Measurements from ENCODE around the gene ZBTB39.
"Not testable (repeated sequence)": the region's sequence is repeated elsewhere in the genome, so short reads cannot be mapped to it uniquely, and the experiment has no call there.

Gene ZBTB39

GRCh38 chr12:57005980-57006808 is at the start of gene ZBTB39:
ZBTB39 (minus strand) TSS chr12:57006546; CDS start chr12:57004917, 1,629 bp downstream.
- DNase-seq, result peak; percentile 73

- DNase-seq, result no peak
These were observed 49.5 kb upstream of the ZBTB39 start for GRCh38 chr12:57055824-57056223.

- not testable (repeated sequence) for DNase-seq
These were observed 47.6 kb upstream of the ZBTB39 start for GRCh38 chr12:57053901-57054300.

- DNase-seq, result not testable (repeated sequence)
These were observed 46.8 kb upstream of the ZBTB39 start for GRCh38 chr12:57053146-57053545.

- DNase-seq, result no peak
These were observed 44.7 kb upstream of the ZBTB39 start for GRCh38 chr12:57051011-57051410.

- no peak for DNase-seq
These were observed 43.5 kb upstream of the ZBTB39 start, which contains the start of gene MYO1A for GRCh38 chr12:57049890-57050289. MYO1A (minus strand) TSS chr12:57050129; CDS start chr12:57048323, 1,806 bp downstream.

DNA sequence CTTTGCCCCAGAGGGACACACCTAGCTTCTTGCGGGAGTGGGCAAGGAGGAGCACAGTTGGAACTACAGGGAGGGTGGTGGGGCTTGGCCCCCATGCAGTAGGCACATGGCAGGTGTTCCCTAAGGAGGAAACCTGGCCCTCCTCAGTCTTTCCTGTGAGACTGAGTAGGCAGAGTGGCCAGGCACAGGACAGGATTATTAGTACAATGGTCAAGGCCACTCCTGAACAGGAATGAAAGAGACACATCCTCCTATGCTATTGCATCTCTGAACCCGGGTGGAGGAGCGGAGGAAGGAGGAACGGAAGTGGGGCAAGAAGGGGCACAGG is 42.7 kb upstream of the ZBTB39 start:
- no peak for DNase-seq

DNA sequence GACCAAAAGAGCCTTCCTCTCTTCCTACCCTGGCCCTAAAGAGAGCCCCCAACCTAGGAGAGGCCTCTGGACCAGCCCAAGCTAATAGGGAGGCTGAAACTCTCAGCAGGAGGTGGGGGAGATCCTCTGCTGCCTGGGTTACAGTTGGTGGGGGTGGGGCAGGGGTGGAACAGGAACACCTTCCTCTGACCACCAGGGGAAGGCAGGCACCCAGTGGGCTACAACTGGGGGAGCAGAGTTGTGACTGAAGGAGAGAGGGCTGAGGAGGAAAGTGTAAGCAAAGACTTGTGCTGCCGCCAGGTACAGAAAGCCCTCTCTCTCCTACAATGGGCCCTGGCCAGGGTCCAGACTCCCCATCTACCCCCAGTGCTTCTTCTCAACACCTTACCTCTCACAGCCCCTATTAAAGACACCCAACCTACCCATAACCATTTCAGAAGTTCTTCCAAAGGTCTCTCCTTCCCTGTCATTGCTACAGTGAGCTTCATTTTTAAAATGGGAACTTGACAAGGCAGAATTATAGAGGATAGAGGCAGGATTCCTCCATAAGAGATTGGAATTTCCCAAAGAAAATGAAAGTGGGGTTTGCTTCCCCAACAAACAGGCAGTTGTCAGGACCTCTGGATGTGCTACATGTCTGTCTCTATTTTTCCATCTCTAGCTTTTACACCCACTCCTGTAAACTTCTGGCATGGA is 42.2 kb upstream of the ZBTB39 start:
- no peak for DNase-seq

DNA sequence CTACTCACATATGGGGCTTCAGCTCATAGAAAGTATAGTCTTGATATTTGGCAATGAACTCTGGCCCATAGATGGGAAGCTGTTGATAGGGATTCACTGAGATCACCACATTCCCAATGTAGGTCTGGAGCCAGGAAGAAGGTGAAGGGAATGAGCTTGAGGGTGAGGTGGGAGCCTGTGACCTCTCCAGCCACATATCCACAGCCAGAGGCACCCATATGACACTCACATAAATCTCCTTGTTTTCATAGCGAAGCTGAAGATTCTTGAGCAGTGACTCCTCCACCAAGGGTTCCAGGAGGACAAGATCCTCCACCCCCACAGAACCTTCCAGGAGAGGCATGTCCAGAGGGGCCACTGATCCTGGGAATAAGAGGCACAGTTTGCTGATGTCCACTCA is 41.6 kb upstream of the ZBTB39 start:
- no peak for DNase-seq

- peak; percentile 43 for DNase-seq
These were observed 40.9 kb upstream of the ZBTB39 start for GRCh38 chr12:57046947-57047890.

DNA sequence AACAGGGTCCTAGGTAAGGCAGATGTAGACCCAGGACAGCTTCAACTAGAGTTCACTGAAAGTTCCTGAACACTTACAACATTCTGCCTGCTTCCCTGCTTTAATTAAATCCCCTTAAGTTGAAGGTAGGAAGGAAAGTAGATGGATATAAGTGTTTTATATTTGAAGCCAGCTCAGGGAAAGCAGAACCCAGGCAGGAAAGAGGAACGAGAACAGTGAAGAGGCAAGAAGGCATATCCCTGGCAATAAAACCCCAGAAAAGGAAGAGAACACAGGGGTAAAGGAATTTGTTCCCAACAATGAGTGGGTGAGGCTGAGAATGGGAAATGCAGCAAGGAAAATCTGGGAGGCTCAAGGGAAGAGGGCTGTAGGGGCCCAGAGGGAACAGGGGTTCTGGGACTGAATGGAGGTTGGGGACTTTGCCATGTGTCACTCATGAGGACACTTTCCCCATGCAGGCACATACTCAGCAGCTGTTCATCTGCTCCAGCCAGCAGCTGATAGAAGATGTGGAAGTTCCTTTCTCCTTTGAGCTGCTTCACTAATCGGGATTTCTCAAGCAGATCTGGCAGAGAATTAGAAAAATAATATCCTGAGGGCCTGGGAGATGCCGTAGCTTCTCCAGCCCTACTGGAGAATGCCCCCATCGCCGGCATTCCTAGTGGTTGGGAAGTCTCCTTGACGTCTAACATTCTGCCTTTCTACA is 39.9 kb upstream of the ZBTB39 start:
- DNase-seq, result no peak

DNA sequence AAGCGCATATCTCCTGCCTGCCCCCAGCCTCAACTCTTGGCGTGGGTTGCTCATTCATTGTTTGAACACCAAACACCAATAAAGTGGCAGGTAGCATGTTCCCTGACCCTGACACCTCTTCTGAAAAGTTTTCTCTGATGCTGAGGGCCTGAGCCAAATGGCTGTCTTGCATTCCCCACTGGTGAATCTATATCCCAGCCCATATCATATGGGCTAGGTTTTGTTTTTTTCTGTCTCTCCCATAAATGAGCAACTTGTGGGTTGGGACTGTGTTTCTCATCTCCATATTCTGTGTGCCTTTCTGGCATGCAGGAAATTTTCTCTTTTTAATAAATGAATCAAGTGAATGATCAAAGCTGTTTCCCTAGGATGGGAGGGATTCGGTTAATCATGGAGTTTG is 38.5 kb upstream of the ZBTB39 start:
- DNase-seq, result no peak

- no peak for DNase-seq
These were observed 38.1 kb upstream of the ZBTB39 start for GRCh38 chr12:57044468-57044867.

GRCh38 chr12:57042695-57043094 is 36.3 kb upstream of the ZBTB39 start:
- DNase-seq, result no peak

- DNase-seq, result no peak
These were observed 34.4 kb upstream of the ZBTB39 start for GRCh38 chr12:57040750-57041149.

DNA sequence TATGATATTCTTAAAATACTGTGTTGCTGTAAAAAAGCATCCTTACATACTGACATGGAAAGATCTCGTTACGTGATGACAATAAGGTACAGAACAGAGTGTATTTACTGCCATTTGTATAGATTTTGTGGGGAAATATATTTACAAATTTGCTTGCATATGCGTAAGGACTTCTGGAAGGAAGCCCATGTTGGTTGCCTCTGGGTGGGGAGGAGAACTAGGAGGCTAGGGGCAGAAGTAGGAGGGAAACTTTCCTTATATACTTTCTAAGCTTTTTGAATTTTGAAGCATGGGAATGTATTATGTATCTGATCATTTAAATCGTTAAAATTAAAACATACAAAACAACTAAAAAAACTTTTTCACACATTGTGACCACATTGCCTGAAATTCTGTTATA is 33.9 kb upstream of the ZBTB39 start:
- DNase-seq, result no peak

- DNase-seq, result no peak
These were observed 32.9 kb upstream of the ZBTB39 start for GRCh38 chr12:57039016-57039798.

DNA sequence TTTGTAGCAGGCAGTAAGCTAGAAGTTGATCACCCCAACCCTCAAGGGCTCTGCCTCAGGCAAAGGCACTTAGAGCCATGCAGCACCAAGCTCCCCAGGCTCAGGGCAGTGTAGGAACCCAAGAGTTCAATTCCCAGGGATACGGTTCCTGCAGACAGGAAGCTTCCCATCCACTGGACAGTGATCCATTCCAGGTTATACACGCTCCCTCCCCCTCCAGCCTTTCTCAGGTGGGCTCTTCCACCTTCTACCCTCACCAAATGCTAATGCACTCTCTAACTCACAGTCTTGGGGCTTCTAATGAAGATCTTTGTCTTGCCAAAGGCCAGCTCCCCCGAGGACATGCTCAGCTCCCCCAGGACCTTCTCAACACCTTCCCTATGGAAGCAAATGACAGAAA is 30.9 kb upstream of the ZBTB39 start:
- no peak for DNase-seq

DNA sequence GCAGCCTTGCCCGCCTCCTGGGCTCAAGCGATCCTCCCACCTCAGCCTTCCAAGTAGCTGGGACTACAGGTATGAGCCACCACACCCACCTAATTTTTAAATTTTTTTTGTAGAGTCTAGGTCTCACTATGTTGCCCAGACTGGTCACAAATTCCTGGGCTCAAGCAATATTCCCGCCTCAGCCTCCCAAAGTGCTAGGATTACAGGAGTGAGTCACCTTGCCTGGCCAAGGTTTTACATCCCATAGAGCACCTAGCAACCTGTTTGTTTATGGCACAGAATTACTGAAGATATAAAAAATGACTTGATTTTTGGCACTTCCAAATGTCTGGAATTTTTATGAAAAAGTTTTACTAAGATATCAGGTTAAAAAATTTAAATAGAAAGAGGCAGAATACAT is 27.1 kb upstream of the ZBTB39 start:
- no peak for DNase-seq

GRCh38 chr12:57031789-57032188 is 25.4 kb upstream of the ZBTB39 start:
- no peak for DNase-seq

DNA sequence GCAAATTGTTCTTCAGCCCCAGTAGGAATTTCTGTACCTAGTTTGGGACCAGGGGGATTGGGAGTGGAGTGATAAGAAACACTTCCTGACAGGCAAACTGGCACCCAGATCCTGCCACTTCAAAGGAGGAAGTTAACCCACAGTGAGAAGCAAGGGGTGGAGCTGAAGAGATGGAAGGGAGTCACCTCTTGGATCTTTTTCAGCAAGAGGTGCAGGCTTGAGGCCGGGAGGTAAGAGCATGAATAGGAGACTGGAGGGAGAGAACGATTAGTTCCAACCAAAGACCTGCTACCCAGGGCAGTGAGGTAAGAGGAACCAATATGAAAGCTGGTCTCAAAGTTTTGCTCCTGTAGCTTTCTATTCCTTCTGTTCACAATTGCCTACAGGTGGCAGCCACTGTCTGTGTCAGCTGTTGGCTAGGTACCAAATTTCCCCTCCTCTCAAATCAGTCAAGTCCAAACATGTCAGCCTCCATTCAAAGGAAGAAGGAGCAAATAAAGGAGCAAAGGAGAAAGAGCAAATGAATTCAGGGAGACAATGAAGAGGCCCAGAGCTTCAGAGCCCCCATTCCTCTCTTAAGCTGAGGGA is 24.9 kb upstream of the ZBTB39 start:
- DNase-seq, result peak; percentile 23
